SK-N-SH treated with all-trans-retinoic acid at 6 μM for 48 hours (cell line): Measurements from ENCODE around the gene LAMA5.

ENCODE experiments used
- ARNTL ChIP-seq: fragments of 450-650 bp; formaldehyde crosslinking; IDR thresholded peaks from 2 replicates; pipeline ENCODE4 v1.5.0; 2020; ENCODE audit warnings: low read depth, mild to moderate bottlenecking, moderate library complexity, borderline replicate concordance
- CSDC2 ChIP-seq: fragments of 250-450 bp; sonication (Bioruptor Pico); IDR thresholded peaks from 2 replicates; pipeline ENCODE4 v1.5.0; 2020; ENCODE audit warnings: mild to moderate bottlenecking, moderate library complexity
- CSRNP3 ChIP-seq: fragments of 250-450 bp; sonication (Bioruptor Pico); IDR thresholded peaks from 2 replicates; pipeline ENCODE4 v1.5.1; 2021; ENCODE audit warnings: mild to moderate bottlenecking, moderate library complexity
- ESRRG ChIP-seq: fragments of 250-450 bp; sonication (Bioruptor Pico); IDR thresholded peaks from 2 replicates; pipeline ENCODE4 v1.6.1; 2021; ENCODE audit warnings: mild to moderate bottlenecking
- GLIS3 ChIP-seq: fragments of 250-450 bp; sonication (Bioruptor Pico); IDR thresholded peaks from 2 replicates; pipeline ENCODE4 v1.5.0; 2020; ENCODE audit warnings: mild to moderate bottlenecking, moderate library complexity
- OSR1 ChIP-seq: fragments of 250-450 bp; sonication (Bioruptor Pico); IDR thresholded peaks from 2 replicates; pipeline ENCODE4 v1.8.0; 2022; ENCODE audit warnings: moderate library complexity, mild to moderate bottlenecking, inconsistent platforms
- PPARA ChIP-seq: fragments of 250-450 bp; sonication (Bioruptor Pico); IDR thresholded peaks from 2 replicates; pipeline ENCODE4 v1.5.0; 2020; ENCODE audit warnings: mild to moderate bottlenecking, borderline replicate concordance
- TSHZ2 ChIP-seq: fragments of 250-450 bp; sonication (Bioruptor Pico); IDR thresholded peaks from 2 replicates; pipeline ENCODE4 v1.5.0; 2020; ENCODE audit warnings: mild to moderate bottlenecking, moderate library complexity
- ZFP30 ChIP-seq: fragments of 450-650 bp; formaldehyde crosslinking; IDR thresholded peaks from 2 replicates; pipeline ENCODE4 v1.5.0; 2022; ENCODE audit warnings: mild to moderate bottlenecking, moderate library complexity
- ZNF565 ChIP-seq: fragments of 450-650 bp; formaldehyde crosslinking; conservative IDR thresholded peaks from 2 replicates; pipeline ENCODE4 v1.5.0; 2020; ENCODE audit warnings: low read depth, mild to moderate bottlenecking, moderate library complexity
- ZNF70 ChIP-seq: fragments of 450-650 bp; formaldehyde crosslinking; IDR thresholded peaks from 2 replicates; pipeline ENCODE4 v1.5.0; 2020; ENCODE audit warnings: mild to moderate bottlenecking, moderate library complexity
- TF ChIP-seq, protein P1 (sequence below): fragments of 250-450 bp; sonication (Bioruptor Pico); IDR thresholded peaks from 2 replicates; pipeline ENCODE4 v1.8.0; 2020; ENCODE audit warnings: mild to moderate bottlenecking, moderate library complexity, borderline replicate concordance

GRCh38 chr20:62328684-62329388 lies 38.3 kb downstream of the LAMA5 start:
- TF ChIP-seq GLIS3 (CRISPR knock-in tag), result no peak
- TF ChIP-seq OSR1 (CRISPR knock-in tag), result no peak
- no peak for TF ChIP-seq ZNF70 (CRISPR knock-in tag)
- TF ChIP-seq TSHZ2 (CRISPR knock-in tag), result no peak
- no peak for TF ChIP-seq CSRNP3 (CRISPR knock-in tag)
- TF ChIP-seq ARNTL, result no peak
- no peak for TF ChIP-seq ZFP30
- TF ChIP-seq, protein P1, sequence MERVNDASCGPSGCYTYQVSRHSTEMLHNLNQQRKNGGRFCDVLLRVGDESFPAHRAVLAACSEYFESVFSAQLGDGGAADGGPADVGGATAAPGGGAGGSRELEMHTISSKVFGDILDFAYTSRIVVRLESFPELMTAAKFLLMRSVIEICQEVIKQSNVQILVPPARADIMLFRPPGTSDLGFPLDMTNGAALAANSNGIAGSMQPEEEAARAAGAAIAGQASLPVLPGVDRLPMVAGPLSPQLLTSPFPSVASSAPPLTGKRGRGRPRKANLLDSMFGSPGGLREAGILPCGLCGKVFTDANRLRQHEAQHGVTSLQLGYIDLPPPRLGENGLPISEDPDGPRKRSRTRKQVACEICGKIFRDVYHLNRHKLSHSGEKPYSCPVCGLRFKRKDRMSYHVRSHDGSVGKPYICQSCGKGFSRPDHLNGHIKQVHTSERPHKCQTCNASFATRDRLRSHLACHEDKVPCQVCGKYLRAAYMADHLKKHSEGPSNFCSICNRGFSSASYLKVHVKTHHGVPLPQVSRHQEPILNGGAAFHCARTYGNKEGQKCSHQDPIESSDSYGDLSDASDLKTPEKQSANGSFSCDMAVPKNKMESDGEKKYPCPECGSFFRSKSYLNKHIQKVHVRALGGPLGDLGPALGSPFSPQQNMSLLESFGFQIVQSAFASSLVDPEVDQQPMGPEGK (CRISPR knock-in tag), result no peak
- TF ChIP-seq PPARA (CRISPR knock-in tag), result no peak
- TF ChIP-seq ZNF565 (CRISPR knock-in tag), result no peak
- TF ChIP-seq CSDC2 (CRISPR knock-in tag), result no peak
- TF ChIP-seq ESRRG (CRISPR knock-in tag), result no peak
